Left ventricle myocardium inferior (tissue), 1 donor: ENCODE measurements around the gene IL34. TPM values are rescaled to one million over a fixed set of nuclear protein-coding genes. Genes with fewer than 3 reads are reported as not detected.
"Not testable (repeated sequence)": the region's sequence is repeated elsewhere in the genome, so short reads cannot be mapped to it uniquely, and the experiment has no call there.

ENCODE experiments used
- DNase-seq: peaks from one replicate; pipeline ENCODE4 v3.0.0-alpha.2; 2020
- H3K27ac ChIP-seq: fragments of 200-600 bp; replicated peaks from 2 replicates; pipeline ENCODE4 v1.8.0; 2021
- H3K27me3 ChIP-seq: fragments of 200-600 bp; 2 replicates; pipeline ENCODE4 v1.8.0; 2021; ENCODE audit warnings: low read depth
- H3K36me3 ChIP-seq: fragments of 200-600 bp; 2 replicates; pipeline ENCODE4 v1.8.0; 2021
- H3K4me1 ChIP-seq: fragments of 200-600 bp; 2 replicates; pipeline ENCODE4 v1.8.0; 2021
- H3K4me3 ChIP-seq: fragments of 200-600 bp; 2 replicates; pipeline ENCODE4 v1.8.0; 2021; ENCODE audit warnings: mild to moderate bottlenecking, moderate library complexity
- H3K9me3 ChIP-seq: fragments of 200-600 bp; replicated peaks from 2 replicates; pipeline ENCODE4 v1.8.0; 2021
- intact Hi-C: fragments of 100-400 bp; cut with micrococcal nuclease; formaldehyde crosslinking; loops from one replicate; pipeline ENCODE4 v1.11.0; 2022
- total RNA-seq: library from RNA; stranded (reverse); fragmentation: NEBNext Ultra II Directional; extraction: Animal tissue kit (Norgen Biotek cat#: 25700); gene quantifications from one replicate; pipeline ENCODE4 v1.2.1, GENCODE V29; 2021
- TF ChIP-seq, protein P1 (sequence below): fragments of 200-600 bp; IDR thresholded peaks from 2 replicates; pipeline ENCODE4 v1.8.0; 2021; ENCODE audit warnings: antibody characterized with exemption, mild to moderate bottlenecking, borderline replicate concordance
- donor health status: DM: no; HTN: yes; CAD: no; lungs with severe emphysema.

The IL34 gene
- total RNA-seq, 1 donor from 2014 or later: 2.1 TPM

GRCh38 chr16:70615945-70616344 lies 30.4 kb upstream of the IL34 start:
- TF ChIP-seq, protein P1, sequence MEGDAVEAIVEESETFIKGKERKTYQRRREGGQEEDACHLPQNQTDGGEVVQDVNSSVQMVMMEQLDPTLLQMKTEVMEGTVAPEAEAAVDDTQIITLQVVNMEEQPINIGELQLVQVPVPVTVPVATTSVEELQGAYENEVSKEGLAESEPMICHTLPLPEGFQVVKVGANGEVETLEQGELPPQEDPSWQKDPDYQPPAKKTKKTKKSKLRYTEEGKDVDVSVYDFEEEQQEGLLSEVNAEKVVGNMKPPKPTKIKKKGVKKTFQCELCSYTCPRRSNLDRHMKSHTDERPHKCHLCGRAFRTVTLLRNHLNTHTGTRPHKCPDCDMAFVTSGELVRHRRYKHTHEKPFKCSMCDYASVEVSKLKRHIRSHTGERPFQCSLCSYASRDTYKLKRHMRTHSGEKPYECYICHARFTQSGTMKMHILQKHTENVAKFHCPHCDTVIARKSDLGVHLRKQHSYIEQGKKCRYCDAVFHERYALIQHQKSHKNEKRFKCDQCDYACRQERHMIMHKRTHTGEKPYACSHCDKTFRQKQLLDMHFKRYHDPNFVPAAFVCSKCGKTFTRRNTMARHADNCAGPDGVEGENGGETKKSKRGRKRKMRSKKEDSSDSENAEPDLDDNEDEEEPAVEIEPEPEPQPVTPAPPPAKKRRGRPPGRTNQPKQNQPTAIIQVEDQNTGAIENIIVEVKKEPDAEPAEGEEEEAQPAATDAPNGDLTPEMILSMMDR: no peak
- Histone ChIP-seq H3K27ac (no peak overlapping the region), H3K36me3 (no peaks in the 10 kb centered on the region), H3K9me3 (no peaks in the 10 kb centered on the region), H3K4me3 (no peak overlapping the region), H3K4me1 (no peaks in the 10 kb centered on the region), H3K27me3 (no peaks in the 10 kb centered on the region)
- intact Hi-C loops: no loop called here
- no peak for DNase-seq

DNA sequence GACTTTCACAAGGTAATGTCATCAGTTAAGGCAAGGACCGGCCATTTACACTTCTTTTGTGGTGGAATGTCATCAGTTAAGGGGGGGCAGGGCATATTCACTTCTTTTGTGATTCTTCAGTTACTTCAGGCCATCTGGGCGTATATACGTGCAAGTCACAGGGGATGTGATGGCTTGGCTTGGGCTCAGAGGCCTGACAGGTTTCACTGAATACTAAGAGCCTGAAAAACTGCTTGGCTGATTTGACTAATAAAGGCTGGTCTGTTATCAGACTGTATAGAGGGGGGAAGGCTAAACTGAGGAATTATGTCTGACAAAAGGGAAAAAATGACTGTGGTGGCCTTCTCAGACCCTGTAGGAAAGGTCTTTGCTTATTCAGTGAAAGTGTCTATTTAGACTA lies 24.5 kb upstream of the IL34 start:
- H3K9me3 ChIP-seq, H3K36me3 ChIP-seq, H3K27ac ChIP-seq, DNase-seq, H3K4me3 ChIP-seq, H3K4me1 ChIP-seq, H3K27me3 ChIP-seq, intact Hi-C loops: not testable (repeated sequence)

- H3K27me3 ChIP-seq: no peaks in the 10 kb centered on the region
- H3K36me3 ChIP-seq: no peaks in the 10 kb centered on the region
- no peaks in the 10 kb centered on the region for H3K4me1 ChIP-seq
- no peak overlapping the region for H3K27ac ChIP-seq
- TF ChIP-seq, protein P1: no peak
- no peak for DNase-seq
- H3K9me3 ChIP-seq: peaks cover 14% of the 10 kb centered on the region
- H3K4me3 ChIP-seq: no peak overlapping the region
- intact Hi-C loops: no loop called here
Measured at GRCh38 chr16:70627696-70628095, 18.7 kb upstream of the IL34 start.

DNA sequence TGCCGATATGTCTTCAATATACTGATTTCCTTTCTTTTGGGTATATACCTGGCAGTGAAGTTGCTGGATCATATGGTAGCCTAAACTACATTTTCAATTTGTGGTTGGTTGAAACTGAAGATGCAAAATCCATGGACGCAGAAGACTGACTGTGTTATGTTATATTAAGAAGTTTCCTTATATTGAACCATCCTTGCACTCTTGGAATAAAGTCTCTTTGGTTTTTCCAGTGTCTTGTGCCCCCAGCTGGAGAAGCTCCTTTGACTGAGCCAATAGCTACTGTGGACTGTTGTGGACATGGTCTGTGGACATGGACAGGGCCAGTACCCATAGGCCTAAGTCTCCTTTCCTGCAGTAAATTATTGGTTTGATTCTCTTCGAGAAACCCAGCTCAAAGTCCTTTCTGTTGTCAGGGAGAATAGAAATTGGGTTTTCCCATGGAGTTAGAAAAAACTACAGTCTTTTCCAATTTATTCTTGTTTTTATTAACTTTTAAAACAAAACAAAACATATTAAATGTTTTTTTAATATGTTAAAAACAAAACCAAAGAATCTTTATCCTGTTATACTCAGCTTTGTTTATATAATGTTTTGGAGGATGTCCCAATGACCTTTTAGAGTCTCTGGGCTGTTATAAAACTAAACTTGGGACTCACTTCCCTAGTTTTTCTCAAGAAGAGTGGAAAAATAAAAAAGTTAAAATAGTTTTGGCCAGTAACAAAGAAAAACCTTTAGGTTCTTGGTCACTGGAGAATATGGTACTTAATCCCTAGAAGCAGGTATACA lies 15.2 kb upstream of the IL34 start:
- intact Hi-C loops: no loop called here
- Histone ChIP-seq H3K4me1 (no peaks in the 10 kb centered on the region), H3K27me3 (no peaks in the 10 kb centered on the region), H3K36me3 (no peaks in the 10 kb centered on the region), H3K9me3 (peaks cover 14% of the 10 kb centered on the region), H3K4me3 (no peak overlapping the region), H3K27ac (peak overlapping the region; percentile 61)
- DNase-seq: no peak
- TF ChIP-seq, protein P1: no peak

- H3K27ac ChIP-seq: no peak overlapping the region
- TF ChIP-seq, protein P1: no peak
- no peak overlapping the region for H3K4me3 ChIP-seq
- H3K4me1 ChIP-seq: no peaks in the 10 kb centered on the region
- H3K36me3 ChIP-seq: no peaks in the 10 kb centered on the region
- no peak for DNase-seq
- H3K27me3 ChIP-seq: no peaks in the 10 kb centered on the region
- H3K9me3 ChIP-seq: peaks cover 14% of the 10 kb centered on the region
- intact Hi-C loops: no loop called here
Measured at GRCh38 chr16:70632273-70632672, 14.1 kb upstream of the IL34 start.

DNA sequence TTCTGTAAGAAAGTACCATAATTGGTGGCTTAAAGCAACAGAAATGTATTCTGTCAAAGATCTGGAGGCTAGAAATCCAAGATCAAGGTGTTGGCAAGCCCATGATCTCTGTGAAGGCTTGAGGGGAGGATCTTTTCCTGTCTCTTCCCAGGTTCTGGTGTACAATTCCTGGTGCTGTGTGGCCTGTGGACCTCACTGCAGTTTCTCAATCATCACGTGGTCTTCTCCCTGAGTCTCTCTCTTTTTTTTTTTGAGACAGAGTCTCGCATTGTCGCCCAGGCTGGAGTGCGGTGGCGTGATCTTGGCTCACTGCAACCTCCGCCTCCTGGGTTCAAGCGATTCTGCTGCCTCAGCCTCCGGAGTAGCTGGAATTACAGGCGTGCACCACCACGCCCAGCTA lies 12.7 kb upstream of the IL34 start:
- H3K36me3 ChIP-seq, intact Hi-C loops, H3K27me3 ChIP-seq, H3K27ac ChIP-seq, H3K4me3 ChIP-seq, DNase-seq, H3K4me1 ChIP-seq: not testable (repeated sequence)
- H3K9me3 ChIP-seq: peaks cover 14% of the 10 kb centered on the region
